ENCODE results near the gene NPAS3. TPM values are rescaled to one million over a fixed set of nuclear protein-coding genes. Genes with fewer than 3 reads are reported as not detected.

NPAS3 gene
- total RNA-seq, 1 donor from 2014 or later: 2.4 TPM

GRCh38 chr14:33563901-33564197, 625.2 kb downstream of the NPAS3 start:
- H3K36me3 Mint-ChIP-seq (ENCODE audit: unreplicated experiment): no peaks in the 10 kb centered on the region
- no peak overlapping the region for H3K4me3 Mint-ChIP-seq (ENCODE audit: unreplicated experiment)
- no peaks in the 10 kb centered on the region for H3K9me3 Mint-ChIP-seq (ENCODE audit: unreplicated experiment)
- DNase-seq (ENCODE audit: extremely low spot score, unreplicated experiment): no peak
- no peak for TF ChIP-seq CTCF (IDR thresholded peaks at IDR 0.05)
- no peaks in the 10 kb centered on the region for H3K27me3 Mint-ChIP-seq (ENCODE audit: unreplicated experiment)
- peaks cover 49% of the 10 kb centered on the region for H3K4me1 Mint-ChIP-seq (ENCODE audit: unreplicated experiment)
- H3K27ac Mint-ChIP-seq (ENCODE audit: unreplicated experiment): no peak overlapping the region

- Mint-ChIP-seq H3K36me3 (ENCODE audit: unreplicated experiment) (no peaks in the 10 kb centered on the region), H3K27ac (ENCODE audit: unreplicated experiment) (peak overlapping the region; percentile 9), H3K9me3 (ENCODE audit: unreplicated experiment) (no peaks in the 10 kb centered on the region), H3K4me1 (ENCODE audit: unreplicated experiment) (peaks cover 59% of the 10 kb centered on the region), H3K27me3 (ENCODE audit: unreplicated experiment) (no peaks in the 10 kb centered on the region), H3K4me3 (ENCODE audit: unreplicated experiment) (no peak overlapping the region)
- TF ChIP-seq CTCF (IDR thresholded peaks at IDR 0.05): no peak
- DNase-seq (ENCODE audit: extremely low spot score, unreplicated experiment): no peak
Measured at GRCh38 chr14:33564774-33565630, 626.3 kb downstream of the NPAS3 start.

GRCh38 chr14:33566082-33566481, 627.4 kb downstream of the NPAS3 start:
- H3K27ac Mint-ChIP-seq (ENCODE audit: unreplicated experiment): no peak overlapping the region
- H3K9me3 Mint-ChIP-seq (ENCODE audit: unreplicated experiment): no peaks in the 10 kb centered on the region
- no peak for TF ChIP-seq CTCF (IDR thresholded peaks at IDR 0.05)
- H3K4me1 Mint-ChIP-seq (ENCODE audit: unreplicated experiment): peaks cover 70% of the 10 kb centered on the region
- DNase-seq (ENCODE audit: extremely low spot score, unreplicated experiment): no peak
- no peak overlapping the region for H3K4me3 Mint-ChIP-seq (ENCODE audit: unreplicated experiment)
- no peaks in the 10 kb centered on the region for H3K36me3 Mint-ChIP-seq (ENCODE audit: unreplicated experiment)
- no peaks in the 10 kb centered on the region for H3K27me3 Mint-ChIP-seq (ENCODE audit: unreplicated experiment)

GRCh38 chr14:33567023-33567728, 628.5 kb downstream of the NPAS3 start:
- Mint-ChIP-seq H3K4me1 (ENCODE audit: unreplicated experiment) (peaks cover 74% of the 10 kb centered on the region), H3K36me3 (ENCODE audit: unreplicated experiment) (no peaks in the 10 kb centered on the region)

More at GRCh38 chr14:33567023-33567728, 628.5 kb downstream of the NPAS3 start:
- TF ChIP-seq CTCF (IDR thresholded peaks at IDR 0.05): no peak
- Mint-ChIP-seq H3K4me3 (ENCODE audit: unreplicated experiment) (no peak overlapping the region), H3K9me3 (ENCODE audit: unreplicated experiment) (no peaks in the 10 kb centered on the region), H3K27ac (ENCODE audit: unreplicated experiment) (peak overlapping the region; percentile 81), H3K27me3 (ENCODE audit: unreplicated experiment) (no peaks in the 10 kb centered on the region)
- DNase-seq (ENCODE audit: extremely low spot score, unreplicated experiment): no peak
